ENCODE measurements around the gene U2AF2.

U2AF2 gene

DNA sequence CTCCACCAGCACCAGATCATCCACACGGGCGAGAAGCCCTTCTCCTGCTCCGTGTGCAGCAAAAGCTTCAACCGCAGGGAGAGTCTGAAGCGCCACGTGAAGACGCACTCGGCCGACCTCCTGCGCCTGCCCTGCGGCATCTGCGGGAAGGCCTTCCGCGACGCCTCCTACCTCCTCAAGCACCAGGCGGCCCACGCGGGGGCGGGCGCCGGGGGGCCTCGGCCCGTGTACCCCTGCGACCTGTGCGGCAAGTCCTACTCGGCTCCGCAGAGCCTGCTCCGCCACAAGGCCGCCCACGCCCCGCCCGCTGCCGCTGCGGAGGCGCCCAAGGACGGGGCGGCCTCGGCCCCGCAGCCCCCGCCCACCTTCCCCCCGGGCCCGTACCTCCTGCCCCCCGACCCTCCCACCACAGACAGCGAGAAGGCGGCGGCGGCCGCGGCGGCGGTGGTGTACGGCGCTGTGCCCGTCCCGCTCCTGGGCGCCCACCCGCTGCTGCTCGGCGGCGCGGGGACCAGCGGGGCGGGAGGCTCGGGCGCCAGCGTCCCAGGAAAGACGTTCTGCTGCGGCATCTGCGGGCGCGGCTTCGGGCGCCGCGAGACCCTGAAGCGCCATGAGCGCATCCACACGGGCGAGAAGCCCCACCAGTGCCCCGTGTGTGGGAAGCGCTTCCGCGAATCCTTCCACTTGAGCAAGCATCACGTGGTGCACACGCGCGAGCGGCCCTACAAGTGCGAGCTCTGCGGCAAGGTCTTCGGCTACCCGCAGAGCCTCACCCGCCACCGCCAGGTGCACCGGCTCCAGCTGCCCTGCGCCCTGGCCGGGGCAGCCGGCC lies 39.9 kb upstream of the U2AF2 start:
- no peaks in the 10 kb centered on the region for H3K9me3 Mint-ChIP-seq
- no peaks in the 10 kb centered on the region for H3K27me3 Mint-ChIP-seq (ENCODE audit: low read depth, poor library complexity)
- peaks cover 12% of the 10 kb centered on the region for H3K4me1 Mint-ChIP-seq

DNA sequence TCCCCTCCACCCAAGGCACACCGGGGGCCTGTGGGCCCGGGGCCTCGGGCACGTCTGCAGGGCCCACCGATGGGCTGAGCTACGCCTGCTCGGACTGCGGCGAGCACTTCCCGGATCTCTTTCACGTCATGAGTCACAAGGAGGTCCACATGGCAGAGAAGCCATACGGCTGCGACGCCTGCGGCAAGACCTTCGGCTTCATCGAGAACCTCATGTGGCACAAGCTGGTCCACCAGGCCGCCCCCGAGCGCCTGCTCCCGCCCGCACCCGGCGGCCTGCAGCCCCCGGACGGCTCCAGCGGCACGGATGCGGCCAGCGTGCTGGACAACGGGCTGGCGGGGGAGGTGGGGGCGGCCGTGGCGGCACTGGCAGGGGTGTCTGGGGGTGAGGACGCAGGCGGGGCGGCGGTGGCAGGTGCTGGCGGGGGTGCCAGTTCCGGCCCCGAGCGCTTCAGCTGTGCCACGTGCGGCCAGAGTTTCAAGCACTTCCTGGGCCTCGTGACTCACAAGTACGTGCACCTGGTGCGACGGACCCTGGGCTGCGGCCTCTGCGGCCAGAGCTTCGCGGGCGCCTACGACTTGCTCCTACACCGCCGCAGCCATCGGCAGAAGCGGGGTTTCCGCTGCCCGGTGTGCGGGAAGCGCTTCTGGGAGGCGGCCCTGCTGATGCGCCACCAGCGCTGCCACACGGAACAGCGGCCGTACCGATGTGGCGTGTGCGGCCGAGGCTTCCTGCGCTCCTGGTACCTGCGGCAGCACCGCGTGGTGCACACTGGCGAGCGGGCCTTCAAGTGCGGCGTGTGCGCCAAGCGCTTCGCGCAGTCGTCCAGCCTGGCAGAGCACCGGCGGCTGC lies 39.1 kb upstream of the U2AF2 start:
- Mint-ChIP-seq H3K27ac (no peak overlapping the region), H3K27me3 (ENCODE audit: low read depth, poor library complexity) (no peaks in the 10 kb centered on the region), H3K4me1 (peaks cover 8% of the 10 kb centered on the region), H3K4me3 (no peak overlapping the region), H3K9me3 (no peaks in the 10 kb centered on the region), H3K36me3 (ENCODE audit: low read depth) (peaks cover 44% of the 10 kb centered on the region)
- TF ChIP-seq, protein P1, sequence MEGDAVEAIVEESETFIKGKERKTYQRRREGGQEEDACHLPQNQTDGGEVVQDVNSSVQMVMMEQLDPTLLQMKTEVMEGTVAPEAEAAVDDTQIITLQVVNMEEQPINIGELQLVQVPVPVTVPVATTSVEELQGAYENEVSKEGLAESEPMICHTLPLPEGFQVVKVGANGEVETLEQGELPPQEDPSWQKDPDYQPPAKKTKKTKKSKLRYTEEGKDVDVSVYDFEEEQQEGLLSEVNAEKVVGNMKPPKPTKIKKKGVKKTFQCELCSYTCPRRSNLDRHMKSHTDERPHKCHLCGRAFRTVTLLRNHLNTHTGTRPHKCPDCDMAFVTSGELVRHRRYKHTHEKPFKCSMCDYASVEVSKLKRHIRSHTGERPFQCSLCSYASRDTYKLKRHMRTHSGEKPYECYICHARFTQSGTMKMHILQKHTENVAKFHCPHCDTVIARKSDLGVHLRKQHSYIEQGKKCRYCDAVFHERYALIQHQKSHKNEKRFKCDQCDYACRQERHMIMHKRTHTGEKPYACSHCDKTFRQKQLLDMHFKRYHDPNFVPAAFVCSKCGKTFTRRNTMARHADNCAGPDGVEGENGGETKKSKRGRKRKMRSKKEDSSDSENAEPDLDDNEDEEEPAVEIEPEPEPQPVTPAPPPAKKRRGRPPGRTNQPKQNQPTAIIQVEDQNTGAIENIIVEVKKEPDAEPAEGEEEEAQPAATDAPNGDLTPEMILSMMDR (IDR thresholded peaks at IDR 0.05): no peak
- no peak for DNase-seq

More for the DNA sequence above, 39.9 kb upstream of the U2AF2 start:
- Mint-ChIP-seq H3K27ac (no peak overlapping the region), H3K4me3 (no peak overlapping the region), H3K36me3 (ENCODE audit: low read depth) (peaks cover 44% of the 10 kb centered on the region)
- DNase-seq: no peak
- TF ChIP-seq, protein P1 (IDR thresholded peaks at IDR 0.05): no peak

DNA sequence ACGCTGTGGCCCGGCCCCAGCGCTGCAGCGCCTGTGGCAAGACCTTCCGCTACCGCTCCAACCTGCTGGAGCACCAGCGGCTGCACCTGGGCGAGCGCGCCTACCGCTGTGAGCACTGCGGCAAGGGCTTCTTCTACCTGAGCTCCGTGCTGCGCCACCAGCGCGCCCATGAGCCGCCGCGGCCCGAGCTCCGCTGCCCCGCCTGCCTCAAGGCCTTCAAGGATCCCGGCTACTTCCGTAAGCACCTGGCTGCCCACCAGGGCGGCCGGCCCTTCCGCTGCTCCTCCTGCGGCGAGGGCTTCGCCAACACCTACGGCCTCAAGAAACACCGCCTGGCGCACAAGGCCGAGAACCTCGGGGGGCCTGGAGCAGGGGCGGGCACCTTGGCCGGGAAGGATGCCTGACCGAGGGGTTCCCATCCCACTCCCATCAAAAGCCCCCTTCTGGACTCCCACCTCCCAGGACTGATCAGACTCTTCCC lies 38.4 kb upstream of the U2AF2 start:
- no peaks in the 10 kb centered on the region for H3K27me3 Mint-ChIP-seq (ENCODE audit: low read depth, poor library complexity)
- TF ChIP-seq, protein P1 (IDR thresholded peaks at IDR 0.05): no peak
- no peak for DNase-seq
- no peaks in the 10 kb centered on the region for H3K9me3 Mint-ChIP-seq
- H3K4me1 Mint-ChIP-seq: peaks cover 5% of the 10 kb centered on the region
- no peak overlapping the region for H3K4me3 Mint-ChIP-seq
- peaks cover 42% of the 10 kb centered on the region for H3K36me3 Mint-ChIP-seq (ENCODE audit: low read depth)
- no peak overlapping the region for H3K27ac Mint-ChIP-seq

DNA sequence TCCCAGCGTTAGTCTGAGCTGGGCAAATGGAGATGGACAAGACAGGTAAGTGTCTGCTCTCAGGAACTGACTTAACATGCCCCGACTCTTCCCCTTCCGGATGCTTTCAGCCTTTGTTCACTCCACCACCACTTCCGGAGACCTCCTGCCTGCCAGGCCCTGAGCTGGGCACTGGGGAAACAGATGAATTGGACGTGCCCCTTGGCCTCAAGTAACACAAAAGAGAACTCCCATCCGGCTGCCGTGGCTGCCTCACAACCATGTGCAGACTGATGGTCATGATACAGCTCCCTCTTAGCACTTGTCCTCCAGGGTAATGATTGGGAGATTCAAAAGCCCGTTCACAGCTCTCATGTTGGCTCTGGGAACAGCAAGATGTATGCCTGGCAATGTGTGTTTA lies 37.4 kb upstream of the U2AF2 start:
- peak overlapping the region; percentile 93 for H3K27ac Mint-ChIP-seq
- peaks cover 39% of the 10 kb centered on the region for H3K36me3 Mint-ChIP-seq (ENCODE audit: low read depth)
- no peak for DNase-seq
- H3K27me3 Mint-ChIP-seq (ENCODE audit: low read depth, poor library complexity): no peaks in the 10 kb centered on the region
- TF ChIP-seq, protein P1 (IDR thresholded peaks at IDR 0.05): no peak
- peaks cover 5% of the 10 kb centered on the region for H3K4me1 Mint-ChIP-seq
- no peaks in the 10 kb centered on the region for H3K9me3 Mint-ChIP-seq
- no peak overlapping the region for H3K4me3 Mint-ChIP-seq

DNA sequence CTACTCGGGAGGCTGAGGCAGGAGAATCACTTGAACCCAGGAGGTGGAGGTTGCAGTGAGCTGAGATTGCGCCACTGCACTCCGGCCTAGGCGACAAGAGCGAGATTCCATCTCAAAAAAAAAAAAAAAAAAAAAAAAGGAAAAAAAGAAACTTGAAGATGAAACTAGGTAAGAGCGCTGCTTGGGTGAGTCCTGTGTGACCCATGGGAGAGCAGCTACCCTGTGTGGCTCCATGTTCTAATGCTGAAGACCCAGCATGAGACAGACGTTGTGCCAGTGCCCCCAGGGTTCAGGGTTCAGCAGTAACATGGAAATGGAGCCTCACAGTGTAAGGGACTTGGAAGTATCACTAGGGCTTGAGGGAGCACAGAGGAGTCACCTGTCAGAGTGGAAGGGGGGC lies 36.4 kb upstream of the U2AF2 start:
- peak overlapping the region; percentile 77 for H3K27ac Mint-ChIP-seq
- no peaks in the 10 kb centered on the region for H3K27me3 Mint-ChIP-seq (ENCODE audit: low read depth, poor library complexity)
- H3K4me3 Mint-ChIP-seq: no peak overlapping the region
- TF ChIP-seq, protein P1 (IDR thresholded peaks at IDR 0.05): no peak
- no peak for DNase-seq
- peaks cover 9% of the 10 kb centered on the region for H3K4me1 Mint-ChIP-seq
- no peaks in the 10 kb centered on the region for H3K9me3 Mint-ChIP-seq
- H3K36me3 Mint-ChIP-seq (ENCODE audit: low read depth): peaks cover 33% of the 10 kb centered on the region

All from nephron progenitor cell (in vitro differentiated cells).